GM19438 (cell line): ENCODE results near the gene CFAP251.

Source experiments
- ATAC-seq: cut with Tn5 transposase; IDR thresholded peaks from one replicate; pipeline ENCODE4 v1.9.1; 2021; ENCODE audit warnings: low read depth; ENCODE audit not compliant: unreplicated experiment

Gene CFAP251

DNA sequence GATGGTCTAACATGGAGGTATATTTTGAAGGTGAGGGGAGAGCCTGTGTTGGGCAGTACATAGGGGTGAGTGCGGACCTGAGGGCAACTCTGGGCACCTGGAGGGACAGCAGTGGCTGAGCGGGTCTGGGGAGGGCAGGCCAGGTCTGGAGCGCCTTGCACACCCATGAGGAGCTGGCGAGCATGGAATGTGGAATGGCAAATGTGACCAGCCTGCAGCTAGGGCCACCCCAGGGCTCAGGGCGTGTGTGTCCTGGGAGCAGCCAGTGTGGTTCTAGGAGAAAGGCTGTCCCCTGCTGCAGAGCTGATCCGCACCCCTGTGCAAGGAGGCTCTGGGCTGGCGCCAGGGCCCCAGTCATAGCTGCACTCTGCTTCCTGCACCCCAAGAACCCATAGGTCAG lies 127.8 kb downstream of the CFAP251 start:
- ATAC-seq: no peak

DNA sequence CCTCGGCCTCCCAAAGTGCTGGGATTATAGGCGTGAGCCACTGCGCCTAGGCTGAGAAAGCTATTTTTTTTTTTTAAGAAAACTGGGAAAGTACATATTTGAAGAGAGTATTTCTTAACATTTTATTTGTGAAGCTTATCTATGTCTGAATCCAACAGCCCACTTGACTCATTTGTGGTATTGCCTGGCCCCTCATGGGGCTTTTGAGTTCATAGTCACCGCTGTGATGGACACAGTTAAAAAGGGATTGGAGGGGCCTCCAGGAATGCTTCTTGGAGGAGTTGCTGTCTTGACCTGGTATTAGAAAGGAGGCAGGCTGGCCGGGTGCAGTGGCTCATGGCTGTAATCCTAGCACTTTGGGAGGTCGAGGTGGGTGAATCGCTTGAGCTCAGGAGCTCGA lies 129.8 kb downstream of the CFAP251 start:
- no peak for ATAC-seq

DNA sequence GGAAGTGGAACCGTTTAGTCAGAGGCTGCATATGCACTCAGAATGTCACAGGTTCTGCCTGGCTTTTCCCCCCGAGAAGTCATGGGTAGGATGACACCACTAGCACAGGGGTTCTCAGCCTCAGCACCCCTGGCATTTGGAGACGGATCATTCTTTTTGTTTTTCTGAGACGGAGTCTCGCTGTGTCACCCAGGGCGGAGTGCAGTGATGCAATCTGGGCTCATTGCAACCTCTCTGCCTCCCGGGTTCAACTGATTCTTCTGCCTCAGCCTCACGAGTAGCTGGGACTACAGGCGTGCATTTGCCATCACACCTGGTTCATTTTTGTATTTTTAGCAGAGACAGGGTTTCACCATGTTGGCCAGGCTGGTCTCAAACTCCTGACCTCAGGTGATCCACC lies 131.4 kb downstream of the CFAP251 start:
- no peak for ATAC-seq

DNA sequence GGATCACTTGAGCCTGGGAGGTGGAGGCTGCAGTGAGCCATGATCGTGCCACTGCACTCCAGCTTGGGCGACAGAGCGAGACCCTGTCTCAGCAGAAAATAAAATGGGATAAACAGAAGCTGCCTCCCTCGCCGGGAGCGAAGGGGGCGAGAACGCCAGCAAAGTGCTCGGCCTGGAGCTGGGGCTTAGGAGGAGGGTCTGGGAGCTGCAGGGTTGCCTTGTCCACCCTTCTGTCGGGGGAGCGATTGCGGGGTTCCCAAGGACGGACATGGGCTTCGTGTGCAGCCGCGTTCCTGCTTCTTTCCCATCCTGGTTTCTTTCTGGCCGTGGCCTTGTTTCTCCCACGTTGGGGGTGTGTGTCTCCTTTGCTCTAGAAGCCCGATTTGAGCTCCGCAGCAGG lies 132.3 kb downstream of the CFAP251 start:
- ATAC-seq: no peak

DNA sequence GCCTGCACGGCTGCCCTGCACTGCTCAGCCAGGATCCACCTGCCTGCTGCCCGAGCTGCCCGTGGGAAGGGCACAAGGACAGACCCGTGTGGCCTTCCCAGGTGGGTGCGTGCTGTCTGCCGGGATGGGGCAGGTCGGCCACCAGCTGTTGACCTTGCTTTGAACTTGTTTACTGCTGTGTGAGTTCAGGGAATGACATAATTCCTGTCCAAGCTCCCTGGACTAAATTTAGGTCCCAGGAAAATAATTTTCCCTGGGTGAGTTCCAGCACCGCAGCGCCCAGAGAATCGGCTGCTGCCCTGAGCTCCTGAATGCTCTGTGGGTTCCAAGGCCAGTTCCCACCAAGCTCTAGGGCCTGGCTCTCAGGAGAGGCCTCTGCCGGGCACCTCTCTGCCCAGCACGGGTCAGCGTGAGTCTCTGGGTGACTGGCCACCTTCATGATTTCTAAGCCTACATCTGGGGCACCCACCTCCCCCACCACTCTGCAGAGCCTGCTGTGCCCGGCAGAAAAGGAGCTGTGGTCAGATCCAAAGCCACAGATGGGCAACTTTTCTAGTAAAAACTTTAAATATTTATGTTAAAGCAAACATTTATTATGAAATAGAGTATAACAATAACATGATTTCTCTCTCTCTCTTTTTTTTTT lies 133.0 kb downstream of the CFAP251 start:
- no peak for ATAC-seq

DNA sequence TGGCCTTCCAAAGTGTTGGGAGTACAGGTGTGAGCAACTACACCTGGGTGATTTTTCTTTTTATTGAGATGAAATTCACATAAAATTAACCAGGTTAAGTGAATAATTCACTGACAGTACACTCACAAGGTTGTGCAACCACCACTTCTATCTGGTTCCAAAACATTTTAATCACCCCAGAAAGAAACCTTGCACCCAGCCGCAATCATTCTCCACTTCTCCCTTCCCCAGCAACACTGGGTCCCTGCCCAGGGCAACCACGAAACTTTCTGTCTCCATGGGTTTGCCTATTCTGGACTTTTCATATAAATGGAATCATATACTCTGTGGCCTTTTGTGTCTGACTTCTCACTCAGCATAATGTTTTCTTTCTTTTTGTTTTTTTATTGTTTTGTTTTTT lies 133.9 kb downstream of the CFAP251 start:
- ATAC-seq: no peak
